Measurements from ENCODE around the gene PTPRN2. TPM values are rescaled to one million over a fixed set of nuclear protein-coding genes. Genes with fewer than 3 reads are reported as not detected.

The PTPRN2 gene
- total and polyA plus RNA-seq, 2 donors (not counting 3 experiments of a cell fraction or from before 2014, with no cell fraction given), result 0.62 to 0.88 TPM

GRCh38 chr7:157826566-157826965 lies 761.1 kb downstream of the PTPRN2 start:
- TF ChIP-seq POLR2AphosphoS5 (IDR thresholded peaks at IDR 0.05; ENCODE audit: insufficient read depth, low read depth, low read length) (no peak), EZH2 (IDR thresholded peaks at IDR 0.05; ENCODE audit: borderline replicate concordance, low read depth, low read length, severe bottlenecking) (no peak), JUN (IDR thresholded peaks at IDR 0.05; ENCODE audit: borderline replicate concordance, insufficient read depth, insufficient read length, low read depth) (no peak), MYC (IDR thresholded peaks at IDR 0.05; ENCODE audit: low read depth, low read length) (no peak), GATA2 (IDR thresholded peaks at IDR 0.05; ENCODE audit: insufficient read depth, insufficient read length, low read depth, low read length) (no peak), POLR2A (IDR thresholded peaks at IDR 0.05; ENCODE audit: low read depth, low read length) (no peak), MAX (IDR thresholded peaks at IDR 0.05; ENCODE audit: insufficient read depth, insufficient read length) (no peak), FOS (IDR thresholded peaks at IDR 0.05; ENCODE audit: borderline replicate concordance, insufficient read depth, low read length) (no peak)
- TF ChIP-seq, protein P1, sequence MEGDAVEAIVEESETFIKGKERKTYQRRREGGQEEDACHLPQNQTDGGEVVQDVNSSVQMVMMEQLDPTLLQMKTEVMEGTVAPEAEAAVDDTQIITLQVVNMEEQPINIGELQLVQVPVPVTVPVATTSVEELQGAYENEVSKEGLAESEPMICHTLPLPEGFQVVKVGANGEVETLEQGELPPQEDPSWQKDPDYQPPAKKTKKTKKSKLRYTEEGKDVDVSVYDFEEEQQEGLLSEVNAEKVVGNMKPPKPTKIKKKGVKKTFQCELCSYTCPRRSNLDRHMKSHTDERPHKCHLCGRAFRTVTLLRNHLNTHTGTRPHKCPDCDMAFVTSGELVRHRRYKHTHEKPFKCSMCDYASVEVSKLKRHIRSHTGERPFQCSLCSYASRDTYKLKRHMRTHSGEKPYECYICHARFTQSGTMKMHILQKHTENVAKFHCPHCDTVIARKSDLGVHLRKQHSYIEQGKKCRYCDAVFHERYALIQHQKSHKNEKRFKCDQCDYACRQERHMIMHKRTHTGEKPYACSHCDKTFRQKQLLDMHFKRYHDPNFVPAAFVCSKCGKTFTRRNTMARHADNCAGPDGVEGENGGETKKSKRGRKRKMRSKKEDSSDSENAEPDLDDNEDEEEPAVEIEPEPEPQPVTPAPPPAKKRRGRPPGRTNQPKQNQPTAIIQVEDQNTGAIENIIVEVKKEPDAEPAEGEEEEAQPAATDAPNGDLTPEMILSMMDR (IDR thresholded peaks at IDR 0.05; ENCODE audit: extremely low read depth in 1 of 2, insufficient read depth in 1 of 2, low read depth in 1 of 2, low read length in 2 of 2), result no peak
- Histone ChIP-seq H3K79me2 (ENCODE audit: control insufficient read depth, insufficient read depth, low read length) (no peaks in the 10 kb centered on the region), H3K4me3 (replicated peaks in 1 of 3; ENCODE audit: insufficient read depth in 1 of 3, low read depth in 1 of 3, low read length in 3 of 3) (no peak overlapping the region), H2AFZ (ENCODE audit: low read depth, low read length) (no peak overlapping the region), H3K27me3 (ENCODE audit: control insufficient read depth in 2 of 2, insufficient read depth in 2 of 2, low read length in 2 of 2) (no peaks in the 10 kb centered on the region), H3K27ac (ENCODE audit: insufficient read depth, low read depth, low read length) (no peak overlapping the region), H3K4me2 (ENCODE audit: insufficient read depth, low read length) (no peak overlapping the region), H3K4me1 (ENCODE audit: control insufficient read depth, extremely low read depth, insufficient read depth, low read length) (no peaks in the 10 kb centered on the region), H3K36me3 (ENCODE audit: control insufficient read depth in 2 of 2, extremely low read depth in 1 of 2, insufficient read depth in 2 of 2, low read length in 2 of 2) (no peaks in the 10 kb centered on the region), H3K9me3 (replicated peaks; ENCODE audit: control insufficient read depth, insufficient read depth, low read length) (peaks cover 8% of the 10 kb centered on the region), H4K20me1 (replicated peaks; ENCODE audit: control insufficient read depth, extremely low read depth, insufficient read depth, low read length) (no peaks in the 10 kb centered on the region), H3K9ac (replicated peaks; ENCODE audit: extremely low read depth, insufficient read depth, low read length) (no peak overlapping the region), H3K9me1 (replicated peaks; ENCODE audit: control insufficient read depth, extremely low read depth, insufficient read depth, low read length) (no peaks in the 10 kb centered on the region)
- BruUV-seq (replicated peaks), result no TSS peak
- ChIA-PET POLR2A (no interaction called here), CTCF (no interaction called here)
- DNase-seq (ENCODE audit: low read depth, low spot score) (no peak), FAIRE-seq (no peak)
- intact Hi-C loops (cut with micrococcal nuclease), result no loop called here
- dilution Hi-C loops (cut with MboI; ENCODE audit: extremely low pct_ligation_motif_present, low sequenced_read_pairs), result no loop called here

All from endothelial cell of umbilical vein (primary cell).